CD14-positive monocyte (primary cell): ENCODE measurements around the gene SAMD13. TPM values are rescaled to one million over a fixed set of nuclear protein-coding genes. Genes with fewer than 3 reads are reported as not detected.
A peak's percentile ranks its signal among the peaks of the same experiment; 100 is the strongest.

ENCODE experiments used
- DNase-seq, 3 donors: peaks; one replicate each; pipeline ENCODE4 v3.0.0-alpha.2; 2011 to 2022
- H2AFZ ChIP-seq: 2 replicates; pipeline ENCODE4 v1.6.0; 2012; ENCODE audit warnings: mild to moderate bottlenecking, low read depth, low read length, inconsistent platforms; ENCODE audit not compliant: insufficient read depth, poor library complexity, severe bottlenecking
- H3K27ac ChIP-seq, 2 donors: 1 replicate in 1 of 2; 2 replicates in 1 of 2; pipeline ENCODE4 v1.5.1; 2012 to 2013; ENCODE audit warnings: low read length in 2 of 2, control low read depth in 1 of 2, inconsistent platforms in 1 of 2, low read depth in 1 of 2, mild to moderate bottlenecking in 1 of 2
- H3K27me3 ChIP-seq, 2 donors: one replicate each; pipeline versions ENCODE4 v1.6.0 to v1.6.1; 2011 to 2013; ENCODE audit warnings: low read length in 2 of 2; ENCODE audit not compliant: control insufficient read depth in 2 of 2, insufficient read depth in 2 of 2
- H3K36me3 ChIP-seq, 2 donors: replicated peaks in 1 of 2; 1 replicate in 1 of 2; 2 replicates in 1 of 2; pipeline versions ENCODE4 v1.5.1 to v1.6.1; 2012 to 2013; ENCODE audit warnings: low read length in 2 of 2, control low read depth in 1 of 2, inconsistent platforms in 1 of 2, mild to moderate bottlenecking in 1 of 2; ENCODE audit not compliant: insufficient read depth in 2 of 2, control insufficient read depth in 1 of 2
- H3K4me1 ChIP-seq, 2 donors: 1 replicate in 1 of 2; 2 replicates in 1 of 2; pipeline versions ENCODE4 v1.5.1 to v1.6.1; 2012 to 2013; ENCODE audit warnings: low read length in 2 of 2, control low read depth in 1 of 2, inconsistent platforms in 1 of 2, mild to moderate bottlenecking in 1 of 2, moderate library complexity in 1 of 2; ENCODE audit not compliant: insufficient read depth in 2 of 2, control insufficient read depth in 1 of 2
- H3K4me2 ChIP-seq: replicated peaks from 2 replicates; pipeline ENCODE3; 2012; ENCODE audit warnings: low read length, moderate library complexity, mild to moderate bottlenecking; ENCODE audit not compliant: poor library complexity, severe bottlenecking; ENCODE audit errors: extremely low read depth
- H3K4me3 ChIP-seq, 3 experiments: fragments of 200-600 bp in 1 of 3; sonication (generic) in 1 of 3; replicated peaks in 1 of 3; 1 replicate in 2 of 3; 2 replicates in 1 of 3; pipeline ENCODE4 v1.5.1; 2011 to 2013; ENCODE audit warnings: low read length in 3 of 3, mild to moderate bottlenecking in 3 of 3, control low read depth in 2 of 3, low read depth in 2 of 3, inconsistent platforms in 1 of 3, moderate library complexity in 1 of 3
- H3K79me2 ChIP-seq: 2 replicates; pipeline ENCODE4 v1.6.0; 2012; ENCODE audit warnings: mild to moderate bottlenecking, control low read depth, inconsistent platforms, low read length, moderate library complexity; ENCODE audit not compliant: insufficient read depth
- H3K9ac ChIP-seq: 2 replicates; pipeline ENCODE4 v1.6.0; 2017; ENCODE audit warnings: low read length, mild to moderate bottlenecking; ENCODE audit not compliant: insufficient read depth, poor library complexity, severe bottlenecking
- H3K9me3 ChIP-seq, 2 donors: replicated peaks in 1 of 2; 1 replicate in 1 of 2; 2 replicates in 1 of 2; pipeline versions ENCODE4 v1.5.1 to v1.6.1; 2012 to 2013; ENCODE audit warnings: low read length in 2 of 2, control low read depth in 1 of 2; ENCODE audit not compliant: control insufficient read depth in 1 of 2, insufficient read depth in 1 of 2
- H4K20me1 ChIP-seq: 2 replicates; pipeline ENCODE4 v1.6.0; 2012; ENCODE audit warnings: mild to moderate bottlenecking, low read length, control low read depth, moderate library complexity; ENCODE audit not compliant: insufficient read depth
- H3K27ac Mint-ChIP-seq, 7 donors: one replicate each; pipeline ENCODE4 v1.8.0; 2020; ENCODE audit warnings: mild to moderate bottlenecking in 7 of 7, mixed read lengths in 7 of 7, moderate library complexity in 6 of 7, inconsistent platforms in 2 of 7
- H3K27me3 Mint-ChIP-seq, 3 donors: one replicate each; pipeline ENCODE4 v1.8.0; 2021 to 2022; ENCODE audit warnings: low read depth in 3 of 3, mild to moderate bottlenecking in 3 of 3, mixed read lengths in 3 of 3, moderate library complexity in 3 of 3, inconsistent platforms in 1 of 3
- H3K36me3 Mint-ChIP-seq, 2 donors: one replicate each; pipeline ENCODE4 v1.8.0; 2020; ENCODE audit warnings: mixed read lengths in 2 of 2, inconsistent platforms in 1 of 2, mild to moderate bottlenecking in 1 of 2
- H3K4me1 Mint-ChIP-seq: one replicate; pipeline ENCODE4 v1.8.0; 2020; ENCODE audit warnings: mild to moderate bottlenecking, mixed read lengths
- H3K4me3 Mint-ChIP-seq, 2 donors: one replicate each; pipeline ENCODE4 v1.8.0; 2020; ENCODE audit warnings: mild to moderate bottlenecking in 2 of 2, mixed read lengths in 2 of 2, moderate library complexity in 1 of 2
- H3K9me3 Mint-ChIP-seq, 7 donors: one replicate each; pipeline ENCODE4 v1.8.0; 2020 to 2022; ENCODE audit warnings: mixed read lengths in 7 of 7, mild to moderate bottlenecking in 6 of 7, moderate library complexity in 6 of 7, inconsistent platforms in 2 of 7
- CTCF ChIP-seq: fragments of 200-600 bp; IDR thresholded peaks from one replicate; pipeline ENCODE4 v1.8.0; 2022; ENCODE audit warnings: antibody characterized with exemption, mild to moderate bottlenecking
- WGBS: methylation state at CpG from one replicate; pipeline ENCODE4 v1.1.5; 2013; ENCODE audit warnings: missing lambda C conversion rate; ENCODE audit not compliant: insufficient coverage; 5-methylcytosine and 5-hydroxymethylcytosine counted together
- intact Hi-C, 2 donors: fragments of 100-400 bp; cut with micrococcal nuclease; formaldehyde crosslinking; loops; one replicate each; pipeline versions ENCODE4 v1.15.0 to v1.15.1; 2023
- polyA plus RNA-seq, 3 donors: library from polyadenylated mRNA; depleted of rRNA in 1 of 3; unstranded in 2 of 3; stranded (reverse) in 1 of 3; fragments of 300-500 nt in 2 of 3; fragments of >200 nt in 1 of 3; fragmentation: Illumina TruSeq in 2 of 3; gene quantifications; 1 replicate in 2 of 3; 2 replicates in 1 of 3; pipeline ENCODE4 v1.2.3, GENCODE V29; 2012 to 2021

SAMD13 gene
- polyA plus RNA-seq, 3 donors: 0.33 to 0.56 (median 0.39) TPM

GRCh38 chr1:84282780-84283333 is 18.7 kb upstream of the SAMD13 start:
- Histone ChIP-seq H3K27ac (no peak overlapping the region), H3K9me3 (peaks cover 10% of the 10 kb centered on the region in 2 donors), H3K36me3 (no peaks in the 10 kb centered on the region), H3K4me2 (no peak overlapping the region), H3K79me2 (no peaks in the 10 kb centered on the region), H3K27me3 (no peaks in the 10 kb centered on the region), H2AFZ (no peak overlapping the region), H4K20me1 (no peaks in the 10 kb centered on the region), H3K9ac (no peak overlapping the region), H3K4me3 (no peak overlapping the region), H3K4me1 (no peaks in the 10 kb centered on the region)
- no peak for TF ChIP-seq CTCF
- H3K4me3 Mint-ChIP-seq: no peak overlapping the region
- H3K36me3 Mint-ChIP-seq: no peaks in the 10 kb centered on the region
- no peak for DNase-seq
- no peaks in the 10 kb centered on the region for H3K4me1 Mint-ChIP-seq
- intact Hi-C loops: no loop called here
- no CpG with 5 or more reads among the region's 1 CpG for WGBS
- H3K27me3 Mint-ChIP-seq: peaks cover 0 to 2% (median 0%) of the 10 kb centered on the region in 3 donors
- no peak overlapping the region for H3K27ac Mint-ChIP-seq
- peaks cover 17 to 25% (median 23%) of the 10 kb centered on the region in 7 donors for H3K9me3 Mint-ChIP-seq

- no peak overlapping the region for H2AFZ ChIP-seq
- no CpG with 5 or more reads among the region's 1 CpG for whole genome bisulfite sequencing
- H3K79me2 ChIP-seq: no peaks in the 10 kb centered on the region
- intact Hi-C loops: no loop called here
- Mint-ChIP-seq H3K27ac (peak overlapping the region in 1 of 7 donors; percentile 14), H3K4me3 (no peak overlapping the region), H3K27me3 (peaks cover 0 to 2% (median 0%) of the 10 kb centered on the region in 3 donors), H3K36me3 (no peaks in the 10 kb centered on the region), H3K9me3 (peaks cover 18 to 26% (median 24%) of the 10 kb centered on the region in 7 donors), H3K4me1 (no peaks in the 10 kb centered on the region)
- H3K27me3 ChIP-seq: no peaks in the 10 kb centered on the region
- no peaks in the 10 kb centered on the region for H4K20me1 ChIP-seq
- H3K4me1 ChIP-seq: no peaks in the 10 kb centered on the region
- H3K36me3 ChIP-seq: no peaks in the 10 kb centered on the region
- no peak for TF ChIP-seq CTCF
- no peak overlapping the region for H3K9ac ChIP-seq
- no peak overlapping the region for H3K27ac ChIP-seq
- no peak overlapping the region for H3K4me3 ChIP-seq
- DNase-seq: no peak
- H3K4me2 ChIP-seq: no peak overlapping the region
- peaks cover 12% of the 10 kb centered on the region in 2 donors for H3K9me3 ChIP-seq
Observed at GRCh38 chr1:84283381-84283780, 18.1 kb upstream of the SAMD13 start.
